Measurements from ENCODE around the gene TMCO2. TPM values are rescaled to one million over a fixed set of nuclear protein-coding genes. Genes with fewer than 3 reads are reported as not detected.

The TMCO2 gene
- total and polyA plus RNA-seq, 2 donors (not counting 1 experiment from before 2014, with no cell fraction given), result not detected

- no peaks in the 10 kb centered on the region for H3K36me3 ChIP-seq (replicated peaks in 1 of 2; ENCODE audit: control extremely low read depth in 1 of 2, control insufficient read depth in 1 of 2, extremely low read depth in 1 of 2, insufficient read depth in 2 of 2, low read length in 1 of 2)
- no peaks in the 10 kb centered on the region for H3K9me3 ChIP-seq (ENCODE audit: control extremely low read depth in 1 of 3, control insufficient read depth in 2 of 3, insufficient read depth in 1 of 3, low read length in 2 of 3)
- no peaks in the 10 kb centered on the region for H3K27me3 ChIP-seq (replicated peaks in 1 of 4; ENCODE audit: control extremely low read depth in 1 of 4, control insufficient read depth in 3 of 4, insufficient read depth in 4 of 4, low read length in 3 of 4)
- no peak overlapping the region for H3K4me2 ChIP-seq (replicated peaks; ENCODE audit: low read depth, low read length, poor library complexity, severe bottlenecking)
- peaks cover 2 to 5% of the 10 kb centered on the region in 2 donors for H3K4me1 ChIP-seq (ENCODE audit: control insufficient read depth in 2 of 2, insufficient read depth in 2 of 2, low read length in 2 of 2)
- intact Hi-C loops (cut with micrococcal nuclease), result loop anchor here (10.0 kb wide), 1 partner anchor 152 kb away; no protein-coding TSS in a partner anchor
- DNase-seq, result no peak
- Mint-ChIP-seq H3K9me3 (ENCODE audit: insufficient read depth) (no peaks in the 10 kb centered on the region), H3K4me3 (no peak overlapping the region), H3K27ac (no peak overlapping the region), H3K27me3 (no peaks in the 10 kb centered on the region), H3K4me1 (peaks cover 14% of the 10 kb centered on the region)
- TF ChIP-seq EZH2 (IDR thresholded peaks at IDR 0.05; ENCODE audit: borderline replicate concordance, insufficient read depth, low read depth, low read length, poor library complexity, severe bottlenecking) (no peak), CTCF (IDR thresholded peaks at IDR 0.05) (no peak)
- POLR2A ChIA-PET, result no interaction called here
- CTCF ChIA-PET, result interaction anchor here (0.7 kb wide), 1 partner anchor 579 kb away, joined by 3 read pairs; no protein-coding TSS in a partner anchor
- H3K4me3 ChIP-seq (ENCODE audit: control extremely low read depth in 1 of 5, extremely low read depth in 1 of 5, insufficient read depth in 1 of 5, low read depth in 2 of 5, low read length in 4 of 5), result no peak overlapping the region
- no peaks in the 10 kb centered on the region for H4K20me1 ChIP-seq (ENCODE audit: control insufficient read depth, insufficient read depth, low read length, poor library complexity, severe bottlenecking)
- H2AFZ ChIP-seq (ENCODE audit: insufficient read depth, low read depth, low read length, poor library complexity, severe bottlenecking), result no peak overlapping the region
- peaks cover 25% of the 10 kb centered on the region for H3K79me2 ChIP-seq (ENCODE audit: control insufficient read depth, insufficient read depth, low read length)
- no peak overlapping the region for H3K27ac ChIP-seq (ENCODE audit: low read length in 2 of 2)
- WGBS (ENCODE audit: insufficient coverage), result 100% methylated on average over 1 of the region's 2 CpGs
- H3K9ac ChIP-seq (ENCODE audit: low read length), result no peak overlapping the region
- no peak for ATAC-seq (ENCODE audit: low read depth)
Observed at GRCh38 chr1:40252601-40253000, 4.9 kb downstream of the TMCO2 start.

- ChIA-PET CTCF (interaction anchor here (1.0 to 1.7 kb wide), 3 partner anchors 62 to 150 kb away, joined by 3 to 6 read pairs (median 3); partner anchors contain the start of gene COL9A2), POLR2A (no interaction called here)
- peaks cover 25% of the 10 kb centered on the region for H3K4me1 Mint-ChIP-seq
- Histone ChIP-seq H3K36me3 (replicated peaks in 1 of 2; ENCODE audit: control extremely low read depth in 1 of 2, control insufficient read depth in 1 of 2, extremely low read depth in 1 of 2, insufficient read depth in 2 of 2, low read length in 1 of 2) (peaks cover 0 to 1% of the 10 kb centered on the region in 2 experiments), H3K9ac (ENCODE audit: low read length) (no peak overlapping the region), H3K9me3 (ENCODE audit: control extremely low read depth in 1 of 3, control insufficient read depth in 2 of 3, insufficient read depth in 1 of 3, low read length in 2 of 3) (no peaks in the 10 kb centered on the region), H3K27me3 (replicated peaks in 1 of 4; ENCODE audit: control extremely low read depth in 1 of 4, control insufficient read depth in 3 of 4, insufficient read depth in 4 of 4, low read length in 3 of 4) (no peaks in the 10 kb centered on the region), H3K79me2 (ENCODE audit: control insufficient read depth, insufficient read depth, low read length) (peaks cover 32% of the 10 kb centered on the region), H3K27ac (ENCODE audit: low read length in 2 of 2) (no peak overlapping the region), H3K4me1 (ENCODE audit: control insufficient read depth in 2 of 2, insufficient read depth in 2 of 2, low read length in 2 of 2) (peaks cover 9 to 10% of the 10 kb centered on the region in 2 donors), H3K4me3 (ENCODE audit: control extremely low read depth in 1 of 5, extremely low read depth in 1 of 5, insufficient read depth in 1 of 5, low read depth in 2 of 5, low read length in 4 of 5) (no peak overlapping the region), H4K20me1 (ENCODE audit: control insufficient read depth, insufficient read depth, low read length, poor library complexity, severe bottlenecking) (no peaks in the 10 kb centered on the region), H2AFZ (ENCODE audit: insufficient read depth, low read depth, low read length, poor library complexity, severe bottlenecking) (no peak overlapping the region), H3K4me2 (replicated peaks; ENCODE audit: low read depth, low read length, poor library complexity, severe bottlenecking) (no peak overlapping the region)
- TF ChIP-seq EZH2 (IDR thresholded peaks at IDR 0.05; ENCODE audit: borderline replicate concordance, insufficient read depth, low read depth, low read length, poor library complexity, severe bottlenecking) (no peak), CTCF (IDR thresholded peaks at IDR 0.05) (no peak)
- no peaks in the 10 kb centered on the region for H3K27me3 Mint-ChIP-seq
- intact Hi-C loops (cut with micrococcal nuclease), result loop anchor here (5.0 to 10.0 kb wide), 2 partner anchors 82 to 150 kb away; no protein-coding TSS in a partner anchor
- H3K9me3 Mint-ChIP-seq (ENCODE audit: insufficient read depth), result no peaks in the 10 kb centered on the region
- no peak overlapping the region for H3K4me3 Mint-ChIP-seq
- no peak overlapping the region for H3K27ac Mint-ChIP-seq
- DNase-seq (no peak), ATAC-seq (ENCODE audit: low read depth) (no peak)
Observed at GRCh38 chr1:40255231-40255630, 7.5 kb downstream of the TMCO2 start.
